Omental fat pad (tissue), 4 donors: ENCODE measurements around the gene ALDH1A3. TPM values are rescaled to one million over a fixed set of nuclear protein-coding genes. Genes with fewer than 3 reads are reported as not detected.

ENCODE experiments used
- ATAC-seq: fragments of 150-250 bp; one replicate; pipeline ENCODE4 v1.9.1; 2016; ENCODE audit warnings: mild to moderate bottlenecking, moderate library complexity; ENCODE audit not compliant: low FRiP score
- DNase-seq: peaks from one replicate; pipeline ENCODE4 v3.0.0-alpha.2; 2019; ENCODE audit warnings: low spot score
- small RNA-seq: library from RNA; depleted of rRNA; stranded (forward); fragments of <200 nt; gene quantifications from one replicate; pipeline ENCODE3, GENCODE V24; 2016
- total RNA-seq, 4 donors: library from RNA; depleted of rRNA; stranded (reverse); fragments of >200 nt; gene quantifications; one replicate each; pipeline ENCODE4 v1.1.0, GENCODE V29; 2016
- TF ChIP-seq, protein P1 (sequence below), 3 donors: fragments of 450-650 bp; IDR thresholded peaks; one replicate each; pipeline ENCODE4 v1.5.1; 2016 to 2017; ENCODE audit warnings: antibody characterized with exemption in 3 of 3, mild to moderate bottlenecking in 3 of 3, moderate library complexity in 2 of 3

Gene ALDH1A3
- total RNA-seq, 4 donors from 2014 or later, result 61.3 to 1,088 (median 519) TPM

GRCh38 chr15:100948430-100948762 lies 68.8 kb downstream of the ALDH1A3 start:
- TF ChIP-seq, protein P1, sequence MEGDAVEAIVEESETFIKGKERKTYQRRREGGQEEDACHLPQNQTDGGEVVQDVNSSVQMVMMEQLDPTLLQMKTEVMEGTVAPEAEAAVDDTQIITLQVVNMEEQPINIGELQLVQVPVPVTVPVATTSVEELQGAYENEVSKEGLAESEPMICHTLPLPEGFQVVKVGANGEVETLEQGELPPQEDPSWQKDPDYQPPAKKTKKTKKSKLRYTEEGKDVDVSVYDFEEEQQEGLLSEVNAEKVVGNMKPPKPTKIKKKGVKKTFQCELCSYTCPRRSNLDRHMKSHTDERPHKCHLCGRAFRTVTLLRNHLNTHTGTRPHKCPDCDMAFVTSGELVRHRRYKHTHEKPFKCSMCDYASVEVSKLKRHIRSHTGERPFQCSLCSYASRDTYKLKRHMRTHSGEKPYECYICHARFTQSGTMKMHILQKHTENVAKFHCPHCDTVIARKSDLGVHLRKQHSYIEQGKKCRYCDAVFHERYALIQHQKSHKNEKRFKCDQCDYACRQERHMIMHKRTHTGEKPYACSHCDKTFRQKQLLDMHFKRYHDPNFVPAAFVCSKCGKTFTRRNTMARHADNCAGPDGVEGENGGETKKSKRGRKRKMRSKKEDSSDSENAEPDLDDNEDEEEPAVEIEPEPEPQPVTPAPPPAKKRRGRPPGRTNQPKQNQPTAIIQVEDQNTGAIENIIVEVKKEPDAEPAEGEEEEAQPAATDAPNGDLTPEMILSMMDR (IDR thresholded peaks at IDR 0.05), result no peak
- ATAC-seq (no peak), DNase-seq (no peak)

- ATAC-seq (no peak), DNase-seq (no peak)
- TF ChIP-seq, protein P1 (IDR thresholded peaks at IDR 0.05), result no peak
Observed at GRCh38 chr15:100949691-100950090, 70.1 kb downstream of the ALDH1A3 start.

GRCh38 chr15:100951965-100952364 lies 72.3 kb downstream of the ALDH1A3 start:
- ATAC-seq (no peak), DNase-seq (no peak)
- TF ChIP-seq, protein P1 (IDR thresholded peaks at IDR 0.05), result no peak

DNA sequence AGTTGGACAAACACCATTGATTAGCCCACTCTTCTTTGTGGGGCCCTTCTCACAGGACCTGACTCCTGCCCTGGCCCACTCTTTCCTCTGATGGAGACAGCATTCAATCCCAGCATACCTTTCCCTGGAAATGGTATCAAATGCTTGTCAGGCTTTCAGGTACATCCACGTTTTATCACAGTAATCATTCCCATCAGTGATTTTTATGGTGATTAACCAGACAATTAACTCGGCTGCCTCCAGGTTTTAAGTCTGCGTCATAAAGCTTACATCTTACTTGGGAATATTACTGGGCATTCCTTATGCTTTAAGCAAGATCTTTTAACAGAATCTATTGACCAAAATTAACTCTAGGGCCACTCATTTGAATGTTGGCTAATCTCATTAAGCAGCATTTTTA lies 72.9 kb downstream of the ALDH1A3 start:
- TF ChIP-seq, protein P1 (IDR thresholded peaks at IDR 0.05), result no peak
- DNase-seq (no peak), ATAC-seq (no peak)

GRCh38 chr15:100958326-100959065 lies 78.9 kb downstream of the ALDH1A3 start:
- TF ChIP-seq, protein P1 (IDR thresholded peaks at IDR 0.05), result no peak
- ATAC-seq (peak; percentile 59), DNase-seq (no peak)

GRCh38 chr15:100959066-100960050 lies 79.7 kb downstream of the ALDH1A3 start:
- TF ChIP-seq, protein P1 (IDR thresholded peaks at IDR 0.05), result no peak
- DNase-seq, result no peak
- ATAC-seq, result peak; percentile 19

Small RNA genes lying within 50 kb of the gene (small RNA-seq; reads per million reads assigned to genes)
- gene AC015712.3, result not detected

Other genes with a start within 250 kb of the ALDH1A3 start
- gene LRRK1, start 39.5 kb downstream of the ALDH1A3 start, total RNA-seq, result 10 to 100 TPM in 3 of 4 donors, 1 to 10 TPM in 1; 9.4 to 35.5 (median 16.9) TPM